ENCODE results near the gene CACNB4.

DNA sequence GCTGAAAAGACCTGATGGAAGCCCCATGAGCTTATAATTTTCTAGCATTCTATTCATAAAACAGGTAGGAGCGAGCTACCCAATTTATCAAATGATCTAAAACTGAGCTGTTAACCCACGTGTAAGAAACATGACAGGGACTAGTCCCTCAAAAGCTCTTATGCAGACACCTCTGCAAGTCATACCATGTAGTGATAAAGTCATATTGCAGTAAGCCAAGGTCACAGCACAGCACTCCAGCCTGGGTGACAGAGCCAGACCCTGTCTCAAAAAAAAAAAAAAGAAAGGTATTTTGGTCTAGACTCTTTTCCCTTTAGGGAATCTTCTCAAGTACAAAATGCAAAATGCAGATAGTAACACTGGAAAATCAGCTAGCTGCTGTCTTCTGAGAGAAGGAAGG lies 211.7 kb downstream of the CACNB4 start:
- TF ChIP-seq, protein P1, sequence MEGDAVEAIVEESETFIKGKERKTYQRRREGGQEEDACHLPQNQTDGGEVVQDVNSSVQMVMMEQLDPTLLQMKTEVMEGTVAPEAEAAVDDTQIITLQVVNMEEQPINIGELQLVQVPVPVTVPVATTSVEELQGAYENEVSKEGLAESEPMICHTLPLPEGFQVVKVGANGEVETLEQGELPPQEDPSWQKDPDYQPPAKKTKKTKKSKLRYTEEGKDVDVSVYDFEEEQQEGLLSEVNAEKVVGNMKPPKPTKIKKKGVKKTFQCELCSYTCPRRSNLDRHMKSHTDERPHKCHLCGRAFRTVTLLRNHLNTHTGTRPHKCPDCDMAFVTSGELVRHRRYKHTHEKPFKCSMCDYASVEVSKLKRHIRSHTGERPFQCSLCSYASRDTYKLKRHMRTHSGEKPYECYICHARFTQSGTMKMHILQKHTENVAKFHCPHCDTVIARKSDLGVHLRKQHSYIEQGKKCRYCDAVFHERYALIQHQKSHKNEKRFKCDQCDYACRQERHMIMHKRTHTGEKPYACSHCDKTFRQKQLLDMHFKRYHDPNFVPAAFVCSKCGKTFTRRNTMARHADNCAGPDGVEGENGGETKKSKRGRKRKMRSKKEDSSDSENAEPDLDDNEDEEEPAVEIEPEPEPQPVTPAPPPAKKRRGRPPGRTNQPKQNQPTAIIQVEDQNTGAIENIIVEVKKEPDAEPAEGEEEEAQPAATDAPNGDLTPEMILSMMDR (IDR thresholded peaks at IDR 0.05 in 2 of 3, conservative IDR thresholded peaks at IDR 0.05 in 1 of 3; ENCODE audit: borderline replicate concordance in 1 of 3, insufficient read depth in 1 of 3, low read depth in 2 of 3, low read length in 2 of 3), result no peak
- no peak for TF ChIP-seq FOSL1 (IDR thresholded peaks at IDR 0.05; ENCODE audit: low read depth)

All from HCT116 (cell line).